ENCODE measurements around the gene FLNB.

GRCh38 chr3:58043933-58044332, 35.7 kb downstream of the FLNB start:
- TF ChIP-seq CTCF (IDR thresholded peaks at IDR 0.05; ENCODE audit: poor library complexity), result no peak
- TF ChIP-seq EZH2 (IDR thresholded peaks at IDR 0.05; ENCODE audit: borderline replicate concordance), result no peak
- no peak for TF ChIP-seq EZH2phosphoT487 (IDR thresholded peaks at IDR 0.05; ENCODE audit: low read depth, severe bottlenecking, unreplicated experiment)

All from hepatocyte (in vitro differentiated cells).